GM10266 (cell line): ENCODE data around the gene LCAT.
A peak's percentile ranks its signal among the peaks of the same experiment; 100 is the strongest.
"Not testable (repeated sequence)": the region's sequence is repeated elsewhere in the genome, so short reads cannot be mapped to it uniquely, and the experiment has no call there.

Experiments
- DNase-seq: peaks from one replicate; pipeline ENCODE4 v3.0.0; 2012; ENCODE audit errors: extremely low spot score
- CTCF ChIP-seq: IDR thresholded peaks from 2 replicates; pipeline ENCODE4 v1.5.1; 2012; ENCODE audit warnings: mild to moderate bottlenecking, low read depth; ENCODE audit not compliant: control insufficient read depth, insufficient read depth; ENCODE audit errors: missing control alignments

Gene LCAT

DNA sequence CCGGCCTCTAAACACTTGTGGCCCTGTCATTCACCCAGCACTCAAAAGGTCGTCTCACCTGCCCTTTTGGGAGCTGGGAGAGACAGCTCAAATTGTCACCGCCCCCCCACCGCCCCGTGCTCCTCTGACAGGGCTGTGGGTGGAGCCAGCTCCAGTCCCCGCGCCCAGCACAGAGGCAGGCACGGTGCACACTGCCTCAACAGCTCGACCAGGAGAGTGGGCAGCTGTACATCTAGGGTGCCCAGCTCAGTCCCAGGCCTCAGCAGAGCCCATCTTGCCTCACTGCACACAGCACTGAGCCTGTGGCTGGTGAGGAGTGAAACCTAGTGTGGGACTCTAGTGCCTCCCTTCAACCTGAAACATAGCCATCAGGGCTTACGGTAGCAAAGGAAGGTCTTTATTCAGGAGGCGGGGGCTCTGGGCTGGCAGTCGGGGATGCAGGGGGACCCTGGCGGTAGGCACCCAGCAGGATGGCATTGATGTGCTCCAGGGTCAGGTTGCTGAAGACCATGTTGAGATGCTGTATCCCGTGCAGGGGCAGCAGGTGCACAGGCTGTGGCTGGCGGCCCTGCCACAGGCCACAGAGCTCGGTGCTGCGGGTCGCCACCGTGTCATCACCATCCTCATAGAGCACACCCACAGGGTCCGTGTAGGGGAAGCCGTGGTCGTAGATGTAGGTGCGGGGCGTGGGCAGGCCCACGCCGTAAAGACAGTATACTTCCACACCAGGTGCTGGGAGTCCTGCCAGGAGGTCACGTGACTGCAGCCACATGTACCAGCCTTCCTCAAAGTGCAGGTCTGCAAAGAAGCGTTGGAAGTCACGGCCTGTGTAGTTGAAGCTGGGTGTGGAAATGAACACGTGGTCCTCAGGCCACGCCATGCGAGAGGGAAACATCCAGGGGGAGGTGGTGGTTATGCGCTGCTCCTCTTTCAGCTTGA is 4.1 kb downstream of the LCAT start:
- DNase-seq, result no peak
- no peak for TF ChIP-seq CTCF

DNA sequence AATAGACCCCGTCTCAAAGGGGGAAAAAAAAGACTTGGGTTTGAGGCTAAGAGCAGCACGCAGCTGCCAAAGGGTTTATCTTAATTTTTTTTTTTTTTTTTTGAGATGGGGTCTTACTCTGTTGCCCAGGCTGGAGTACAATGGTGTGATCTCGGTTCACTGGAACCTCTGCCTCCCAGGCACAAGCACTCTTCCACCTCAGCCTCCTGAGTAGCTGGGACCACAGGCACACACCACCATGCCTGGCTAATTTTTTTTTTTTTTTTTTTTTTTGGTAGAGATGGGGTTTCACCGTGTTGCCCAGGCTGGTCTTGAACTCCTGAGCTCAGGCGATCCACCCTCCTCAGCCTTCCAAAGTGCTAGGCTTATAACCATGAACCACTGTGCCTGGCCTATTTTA is 6.2 kb downstream of the LCAT start:
- not testable (repeated sequence) for DNase-seq

DNA sequence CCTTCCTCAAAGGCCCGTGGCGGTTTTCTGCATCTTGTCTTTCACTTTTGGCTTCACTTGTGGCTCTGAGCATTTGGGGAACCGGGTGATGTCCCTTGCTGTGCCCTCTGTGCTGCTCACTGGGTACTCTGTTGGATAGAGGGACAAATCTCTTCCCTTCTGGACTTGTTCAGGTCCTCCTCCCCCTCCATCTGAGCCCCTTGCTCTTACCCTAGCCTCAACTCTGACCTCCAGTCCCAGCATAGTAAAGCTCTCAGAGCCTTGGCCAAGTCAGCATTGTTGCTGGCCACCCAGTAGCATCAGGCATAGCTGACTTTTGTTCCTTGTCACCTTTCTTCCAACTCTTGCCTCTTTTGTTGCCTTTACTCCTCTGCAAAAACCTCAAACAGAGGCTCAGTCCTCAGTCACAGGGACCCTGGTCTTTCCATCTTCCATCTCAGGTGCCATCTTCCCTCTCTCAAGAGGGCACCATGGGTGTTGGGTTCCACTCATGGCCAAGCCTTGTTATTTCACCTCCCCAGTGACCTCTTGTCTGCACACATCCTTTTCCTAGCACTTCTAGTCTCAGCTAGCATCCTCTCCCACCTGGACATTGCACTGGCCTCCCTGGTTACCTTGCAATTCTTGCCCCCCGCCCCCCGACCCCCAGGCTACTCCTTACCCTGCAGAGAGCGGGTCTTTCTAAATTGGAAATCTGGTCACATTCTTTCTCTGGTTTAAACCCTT is 6.9 kb downstream of the LCAT start:
- DNase-seq, result peak; percentile 91
- TF ChIP-seq CTCF, result no peak

DNA sequence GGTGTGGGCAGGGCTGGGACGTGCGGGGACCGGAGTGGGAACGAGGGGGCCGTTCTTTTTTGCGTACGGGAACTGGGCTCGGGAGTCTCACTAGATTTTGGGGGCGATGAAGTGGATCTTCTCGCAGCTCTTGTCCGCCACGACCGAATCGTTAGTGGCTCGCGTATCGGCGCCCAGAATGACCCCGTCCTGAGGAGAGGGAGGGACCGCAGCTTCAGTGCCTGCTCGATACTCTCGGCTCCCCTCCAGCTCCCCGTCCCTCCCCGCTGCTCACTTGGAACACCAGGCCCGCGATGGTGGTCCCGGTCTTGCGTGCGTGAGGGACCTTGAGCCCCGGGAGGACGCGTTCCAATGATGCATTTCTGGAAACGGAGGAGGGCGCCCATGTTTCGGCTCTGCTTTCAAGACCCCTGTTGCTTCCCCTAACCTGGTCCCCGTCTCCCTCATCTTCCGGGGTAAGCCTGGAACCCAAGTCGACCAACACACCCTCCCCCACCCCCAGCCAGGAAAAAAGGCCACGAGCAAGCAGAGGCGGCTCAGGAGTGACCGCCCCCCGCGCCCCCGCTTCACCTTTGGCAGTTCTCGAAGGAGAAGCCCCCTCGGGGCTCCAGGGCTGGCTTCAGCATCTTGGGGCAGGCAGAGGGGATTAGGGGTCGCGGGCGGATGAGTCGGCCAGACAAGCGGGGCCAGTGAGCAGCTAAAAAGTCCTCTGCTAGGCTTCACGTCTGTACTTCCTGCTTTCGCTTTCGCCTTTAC is 7.6 kb downstream of the LCAT start, which contains the start of gene PSMB10:
TSS of gene PSMB10 (minus strand) at position 727 of the 756 bp plus-strand sequence. CDS start at position 626, 101 bp downstream.
- peak; percentile 43 for DNase-seq
- peak; percentile 16 for TF ChIP-seq CTCF

- TF ChIP-seq CTCF, result no peak
- peak; percentile 95 for DNase-seq
Measured at GRCh38 chr16:67935402-67936123, 8.4 kb downstream of the LCAT start.

- no peak for DNase-seq
- no peak for TF ChIP-seq CTCF
Measured at GRCh38 chr16:67935101-67935401, 8.9 kb downstream of the LCAT start.
